Omental fat pad (tissue), 4 donors: Measurements from ENCODE around the gene MB. TPM values are rescaled to one million over a fixed set of nuclear protein-coding genes. Genes with fewer than 3 reads are reported as not detected.

Source experiments
- ATAC-seq: fragments of 150-250 bp; one replicate; pipeline ENCODE4 v1.9.1; 2016; ENCODE audit warnings: mild to moderate bottlenecking, moderate library complexity; ENCODE audit not compliant: low FRiP score
- DNase-seq: peaks from one replicate; pipeline ENCODE4 v3.0.0-alpha.2; 2019; ENCODE audit warnings: low spot score
- CTCF ChIP-seq, 3 donors: fragments of 450-650 bp; IDR thresholded peaks; one replicate each; pipeline ENCODE4 v1.5.1; 2016 to 2017; ENCODE audit warnings: antibody characterized with exemption in 3 of 3, mild to moderate bottlenecking in 3 of 3, moderate library complexity in 2 of 3
- total RNA-seq, 4 donors: library from RNA; depleted of rRNA; stranded (reverse); fragments of >200 nt; gene quantifications; one replicate each; pipeline ENCODE4 v1.1.0, GENCODE V29; 2016

Gene MB
- total RNA-seq, 4 donors from 2014 or later: 0.44 TPM; not detected in 3

GRCh38 chr22:35648066-35649025, 31.2 kb upstream of the MB start, which contains the start of gene APOL6:
TSS of gene APOL6 (plus strand) at chr22:35648446. CDS start at chr22:35656426, 7,980 bp downstream.
- peak; percentile 78 for ATAC-seq
- DNase-seq: no peak
- no peak for TF ChIP-seq CTCF (IDR thresholded peaks at IDR 0.05)

GRCh38 chr22:35645646-35646045, 28.5 kb upstream of the MB start:
- DNase-seq: no peak
- no peak for ATAC-seq
- TF ChIP-seq CTCF (IDR thresholded peaks at IDR 0.05): no peak

- DNase-seq (no peak), ATAC-seq (no peak)
- TF ChIP-seq CTCF (IDR thresholded peaks at IDR 0.05): no peak
These were observed 26.9 kb upstream of the MB start for GRCh38 chr22:35643991-35644390.

GRCh38 chr22:35642305-35642741, 25.2 kb upstream of the MB start:
- no peak for TF ChIP-seq CTCF (IDR thresholded peaks at IDR 0.05)
- ATAC-seq: no peak
- no peak for DNase-seq

- DNase-seq (no peak), ATAC-seq (no peak)
- TF ChIP-seq CTCF (IDR thresholded peaks at IDR 0.05): no peak
These were observed 24.5 kb upstream of the MB start for GRCh38 chr22:35641494-35642120.

GRCh38 chr22:35638410-35638809, 21.3 kb upstream of the MB start:
- peak; percentile 71 for ATAC-seq
- no peak for TF ChIP-seq CTCF (IDR thresholded peaks at IDR 0.05)

More at GRCh38 chr22:35638410-35638809, 21.3 kb upstream of the MB start:
- DNase-seq: no peak
